H1 (cell line): ENCODE data around the gene AMPH. TPM values are rescaled to one million over a fixed set of nuclear protein-coding genes. Genes with fewer than 3 reads are reported as not detected.

Source experiments
- CTCF ChIA-PET: fragments of 300-600 bp; sonication (Branson Sonifier 250); formaldehyde crosslinking; loops from one replicate; lab custom pipeline; 2021; ENCODE audit not compliant: partially characterized antibody; lab: Charles Lee
- POLR2A ChIA-PET: fragments of 300-600 bp; sonication (Branson Sonifier 250); formaldehyde crosslinking; loops from one replicate; lab custom pipeline; 2021; ENCODE audit warnings: inconsistent platforms; ENCODE audit not compliant: partially characterized antibody; lab: Charles Lee
- DNase-seq, 2 experiments: peaks; one replicate each; pipeline versions ENCODE4 v3.0.0 to v3.0.0-alpha.2; 2010 to 2022; ENCODE audit warnings: low spot score in 2 of 2, low read depth in 1 of 2, mixed read lengths in 1 of 2
- FAIRE-seq: peaks from 2 replicates; lab custom pipeline; 2011; peaks lifted over from hg19 to GRCh38; lab: Jason Lieb, UNC
- H2AFZ ChIP-seq: 2 replicates; pipeline ENCODE4 v1.8.1; 2012; ENCODE audit warnings: low read length, inconsistent platforms
- H2AK5ac ChIP-seq: 2 replicates; pipeline ENCODE4 v1.6.1; 2013; ENCODE audit warnings: low read depth, low read length
- H2BK120ac ChIP-seq: replicated peaks from 2 replicates; pipeline ENCODE3; 2013; ENCODE audit warnings: low read depth, low read length, inconsistent platforms
- H2BK12ac ChIP-seq: 2 replicates; pipeline ENCODE4 v1.6.1; 2013; ENCODE audit warnings: low read depth, low read length
- H2BK15ac ChIP-seq: 2 replicates; pipeline ENCODE4 v1.6.1; 2013; ENCODE audit warnings: low read length
- H2BK20ac ChIP-seq: 2 replicates; pipeline ENCODE4 v1.6.1; 2013; ENCODE audit warnings: low read length
- H2BK5ac ChIP-seq: 2 replicates; pipeline ENCODE4 v1.6.1; 2013; ENCODE audit warnings: low read depth, low read length
- H3K14ac ChIP-seq: 2 replicates; pipeline ENCODE4 v1.6.1; 2013; ENCODE audit warnings: inconsistent platforms; ENCODE audit not compliant: insufficient read length
- H3K18ac ChIP-seq: 2 replicates; pipeline ENCODE4 v1.6.1; 2013; ENCODE audit warnings: low read length; ENCODE audit errors: extremely low read depth
- H3K23ac ChIP-seq: 2 replicates; pipeline ENCODE4 v1.6.1; 2013; ENCODE audit warnings: inconsistent platforms; ENCODE audit not compliant: insufficient read length
- H3K23me2 ChIP-seq: 2 replicates; pipeline ENCODE4 v1.6.1; 2013; ENCODE audit warnings: low read depth, low read length
- H3K27ac ChIP-seq: 2 replicates; pipeline ENCODE4 v1.6.1; 2011; ENCODE audit warnings: low read depth, low read length, inconsistent platforms
- H3K27me3 ChIP-seq, 4 experiments: replicated peaks in 1 of 4; 1 replicate in 1 of 4; 2 replicates in 3 of 4; pipeline versions ENCODE4 v1.6.1 to v1.8.1; 2011 to 2013; ENCODE audit warnings: low read length in 3 of 4, mild to moderate bottlenecking in 3 of 4, inconsistent platforms in 2 of 4, mixed read lengths in 2 of 4, moderate library complexity in 1 of 4; ENCODE audit not compliant: control insufficient read depth in 3 of 4, insufficient read depth in 3 of 4; ENCODE audit errors: extremely low read depth in 1 of 4
- H3K36me3 ChIP-seq, 4 experiments: 2 replicates each; pipeline versions ENCODE4 v1.6.1 to v1.8.1; 2011 to 2013; ENCODE audit warnings: mild to moderate bottlenecking in 4 of 4, low read length in 3 of 4, moderate library complexity in 2 of 4, control low read depth in 1 of 4, inconsistent platforms in 1 of 4; ENCODE audit not compliant: insufficient read depth in 4 of 4, control insufficient read depth in 2 of 4
- H3K4ac ChIP-seq: replicated peaks from 2 replicates; pipeline ENCODE3; 2013; ENCODE audit warnings: low read length, low read depth, mixed read lengths, inconsistent platforms; ENCODE audit not compliant: insufficient read length
- H3K4me1 ChIP-seq, 4 experiments: replicated peaks in 1 of 4; 1 replicate in 1 of 4; 2 replicates in 3 of 4; pipeline versions ENCODE4 v1.6.1 to v1.8.1; 2011 to 2013; ENCODE audit warnings: low read length in 3 of 4, inconsistent platforms in 2 of 4, mixed read lengths in 1 of 4; ENCODE audit not compliant: insufficient read depth in 4 of 4, control insufficient read depth in 3 of 4
- H3K4me2 ChIP-seq, 2 experiments: 2 replicates each; pipeline versions ENCODE4 v1.6.1 to v1.8.1; 2011 to 2013; ENCODE audit warnings: low read depth in 2 of 2, low read length in 2 of 2, control low read depth in 1 of 2, inconsistent platforms in 1 of 2, mild to moderate bottlenecking in 1 of 2; ENCODE audit not compliant: insufficient read depth in 1 of 2
- H3K4me3 ChIP-seq, 4 experiments: fragments of 200-600, 300-600 bp in 1 of 4; sonication (generic), shearing (Covaris generic), sonication (Bioruptor Twin) in 1 of 4; 2 replicates each; pipeline versions ENCODE4 v1.5.1 to v1.8.1; 2011 to 2016; ENCODE audit warnings: low read length in 4 of 4, low read depth in 3 of 4, control low read depth in 2 of 4, inconsistent platforms in 2 of 4, mild to moderate bottlenecking in 2 of 4, mixed read lengths in 1 of 4, moderate library complexity in 1 of 4; ENCODE audit not compliant: insufficient read depth in 2 of 4; ENCODE audit errors: extremely low read depth in 1 of 4
- H3K56ac ChIP-seq: replicated peaks from 2 replicates; pipeline ENCODE3; 2013; ENCODE audit warnings: low read depth, mild to moderate bottlenecking, mixed read lengths, low read length, inconsistent platforms; ENCODE audit not compliant: insufficient read length
- H3K79me1 ChIP-seq: 2 replicates; pipeline ENCODE4 v1.6.1; 2013; ENCODE audit warnings: low read depth, low read length, control low read depth
- H3K79me2 ChIP-seq, 2 experiments: 2 replicates each; pipeline versions ENCODE4 v1.6.1 to v1.8.1; 2012 to 2013; ENCODE audit warnings: low read length in 2 of 2, mild to moderate bottlenecking in 2 of 2, inconsistent platforms in 1 of 2; ENCODE audit not compliant: insufficient read depth in 2 of 2, control insufficient read depth in 1 of 2
- H3K9ac ChIP-seq, 4 experiments: replicated peaks in 1 of 4; 1 replicate in 1 of 4; 2 replicates in 3 of 4; pipeline versions ENCODE4 v1.6.1 to v1.8.1; 2011 to 2013; ENCODE audit warnings: low read depth in 3 of 4, low read length in 3 of 4, control low read depth in 2 of 4, mild to moderate bottlenecking in 2 of 4, moderate library complexity in 2 of 4, inconsistent platforms in 1 of 4; ENCODE audit errors: extremely low read depth in 1 of 4
- H3K9me3 ChIP-seq, 2 experiments: 2 replicates each; pipeline versions ENCODE4 v1.6.1 to v1.8.1; 2012 to 2013; ENCODE audit warnings: mild to moderate bottlenecking in 2 of 2, moderate library complexity in 2 of 2, control low read depth in 1 of 2, inconsistent platforms in 1 of 2, low read depth in 1 of 2, low read length in 1 of 2, mixed read lengths in 1 of 2; ENCODE audit not compliant: insufficient read depth in 2 of 2
- H4K20me1 ChIP-seq, 2 experiments: replicated peaks in 1 of 2; 2 replicates each; pipeline versions ENCODE3 to v1.8.1; 2011 to 2013; ENCODE audit warnings: inconsistent platforms in 2 of 2, low read length in 2 of 2, mild to moderate bottlenecking in 1 of 2; ENCODE audit not compliant: insufficient read depth in 2 of 2, control insufficient read depth in 1 of 2
- H4K5ac ChIP-seq: 2 replicates; pipeline ENCODE4 v1.6.1; 2013; ENCODE audit warnings: low read length, low read depth, mixed read lengths, inconsistent platforms; ENCODE audit not compliant: insufficient read length
- H4K8ac ChIP-seq: 2 replicates; pipeline ENCODE4 v1.8.0; 2013; ENCODE audit warnings: mild to moderate bottlenecking, moderate library complexity, low read length, inconsistent platforms; ENCODE audit not compliant: insufficient read depth; ENCODE audit errors: extremely low read depth
- H4K91ac ChIP-seq: replicated peaks from 2 replicates; pipeline ENCODE3; 2013; ENCODE audit warnings: low read length, mixed read lengths, inconsistent platforms; ENCODE audit not compliant: insufficient read length
- BCL11A ChIP-seq, 2 experiments: IDR thresholded peaks; one replicate each; pipeline ENCODE4 v1.6.1; 2011; ENCODE audit warnings: low read depth in 2 of 2, low read length in 2 of 2, mild to moderate bottlenecking in 2 of 2
- BRCA1 ChIP-seq: IDR thresholded peaks from 2 replicates; pipeline ENCODE4 v1.6.1; 2012; ENCODE audit warnings: low read depth, low read length, improper control_type of control experiment
- CBX8 ChIP-seq: fragments of 300-800, 300-1000 bp; sonication (generic); IDR thresholded peaks from 2 replicates; pipeline ENCODE4 v1.7.1; 2016; ENCODE audit warnings: low read depth, low read length, borderline replicate concordance
- CHD1 ChIP-seq: IDR thresholded peaks from 2 replicates; pipeline ENCODE4 v1.6.1; 2012; ENCODE audit warnings: low read depth, low read length, improper control_type of control experiment
- CHD2 ChIP-seq: IDR thresholded peaks from 2 replicates; pipeline ENCODE4 v1.6.1; 2012; ENCODE audit warnings: low read length, improper control_type of control experiment
- EP300 ChIP-seq, 2 experiments: IDR thresholded peaks; 1 replicate in 1 of 2; 2 replicates in 1 of 2; pipeline ENCODE4 v1.6.1; 2011 to 2012; ENCODE audit warnings: low read depth in 2 of 2, low read length in 2 of 2, mild to moderate bottlenecking in 2 of 2, borderline replicate concordance in 1 of 2, inconsistent platforms in 1 of 2, moderate library complexity in 1 of 2
- FOSL1 ChIP-seq: IDR thresholded peaks from 2 replicates; pipeline ENCODE4 v1.6.1; 2011; ENCODE audit warnings: mild to moderate bottlenecking, low read depth, low read length, moderate library complexity; ENCODE audit not compliant: insufficient read depth
- JUND ChIP-seq: IDR thresholded peaks from 2 replicates; pipeline ENCODE4 v1.6.1; 2011; ENCODE audit warnings: mild to moderate bottlenecking, improper control_type of control experiment, low read length
- KDM4A ChIP-seq: IDR thresholded peaks from one replicate; pipeline ENCODE4 v1.7.1; 2012; ENCODE audit warnings: low read depth, mild to moderate bottlenecking, moderate library complexity, low read length, inconsistent platforms; ENCODE audit not compliant: severe bottlenecking
- PHF8 ChIP-seq: fragments of 200-600 bp; sonication (generic); conservative IDR thresholded peaks from 2 replicates; pipeline ENCODE4 v1.7.1; 2012; ENCODE audit warnings: low read depth, mild to moderate bottlenecking, inconsistent platforms, low read length, moderate library complexity
- RNF2 ChIP-seq: fragments of 200-900, 300-1000 bp; sonication (generic); IDR thresholded peaks from 2 replicates; pipeline ENCODE4 v1.7.1; 2016; ENCODE audit warnings: borderline replicate concordance, low read depth, mild to moderate bottlenecking, antibody characterized with exemption, low read length; ENCODE audit not compliant: poor library complexity, severe bottlenecking; ENCODE audit errors: missing control alignments
- RXRA ChIP-seq: IDR thresholded peaks from 2 replicates; pipeline ENCODE4 v1.6.1; 2011; ENCODE audit warnings: low read depth, mild to moderate bottlenecking, low read length, moderate library complexity; ENCODE audit not compliant: insufficient read depth
- SP2 ChIP-seq: IDR thresholded peaks from 2 replicates; pipeline ENCODE4 v1.6.1; 2012; ENCODE audit warnings: mild to moderate bottlenecking, low read length, inconsistent platforms
- TCF12 ChIP-seq: IDR thresholded peaks from 2 replicates; pipeline ENCODE4 v1.6.1; 2011; ENCODE audit warnings: low read depth, mild to moderate bottlenecking, low read length
- WGBS, 2 experiments: shearing (Covaris generic) in 1 of 2; methylation state at CpG; one replicate each; pipeline versions ENCODE4 v1.1.6 to v1.1.7; 2013 to 2015; ENCODE audit warnings: low lambda C conversion rate in 2 of 2, mixed read lengths in 2 of 2, inconsistent platforms in 1 of 2, low coverage in 1 of 2, missing lambda C conversion rate in 1 of 2; ENCODE audit not compliant: insufficient replicate concordance in 2 of 2, insufficient coverage in 1 of 2, insufficient read length in 1 of 2; ENCODE audit errors: extremely low coverage in 1 of 2, missing lambda C conversion rate in 1 of 2; 5-methylcytosine and 5-hydroxymethylcytosine counted together
- polyA plus RNA-seq, 7 experiments: library from polyadenylated mRNA; depleted of rRNA in 3 of 7; stranded (reverse) in 5 of 7; unstranded in 2 of 7; fragments of >200 nt in 5 of 7; fragments of 200-250 nt in 2 of 7; gene quantifications; 1 replicate in 5 of 7; 2 replicates in 1 of 7; 4 replicates in 1 of 7; pipeline versions ENCODE4 v1.2.1 to v1.2.3, GENCODE V29; 2011 to 2013; ENCODE audit warnings: missing spikeins in 2 of 7, mixed read lengths in 2 of 7
- total RNA-seq: library from RNA; stranded (reverse); fragmentation: NEBNext Ultra II Directional; extraction: Animal tissue kit (Norgen Biotek cat#: 25700); gene quantifications from 2 replicates; pipeline ENCODE4 v1.2.1, GENCODE V29; 2021

AMPH gene
- total and polyA plus RNA-seq, 2 of the 8 experiments (the other 6 are each of a cell fraction or from before 2014, with no cell fraction given), result 7.3 to 12.2 TPM

DNA sequence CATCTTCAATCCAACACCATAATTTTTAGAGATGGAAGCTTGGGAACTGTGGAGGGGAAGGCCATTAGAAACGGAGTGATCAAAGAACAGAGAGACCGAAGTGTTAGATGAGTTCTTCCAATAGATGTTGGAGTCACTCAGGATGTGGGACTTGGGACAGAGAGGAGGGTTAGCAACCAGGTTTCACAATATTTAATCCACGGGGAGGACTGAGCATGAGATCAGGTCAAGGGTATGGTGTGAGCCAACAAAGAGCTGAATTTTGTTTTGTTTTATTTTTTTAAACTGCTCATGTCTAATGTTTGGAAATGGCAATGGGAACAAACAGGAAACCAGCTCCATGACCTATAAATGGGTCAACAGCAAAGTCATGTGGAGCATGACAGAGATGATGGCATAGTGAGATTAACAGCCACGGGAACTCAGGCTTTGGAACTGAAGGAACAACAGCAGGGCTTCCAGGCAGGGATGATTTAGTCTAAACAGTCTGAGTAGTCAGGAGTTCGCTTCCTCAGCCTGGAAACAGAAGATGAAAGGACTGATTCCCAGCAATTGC, 38.9 kb upstream of the AMPH start:
- no peak overlapping the region for H3K27ac ChIP-seq
- no peak for FAIRE-seq
- H3K18ac ChIP-seq, result no peak overlapping the region
- no peaks in the 10 kb centered on the region for H3K23me2 ChIP-seq
- H2BK12ac ChIP-seq, result no peak overlapping the region
- H3K14ac ChIP-seq, result no peak overlapping the region
- H3K79me2 ChIP-seq, result no peaks in the 10 kb centered on the region
- no peaks in the 10 kb centered on the region for H3K36me3 ChIP-seq
- no peak overlapping the region for H2BK120ac ChIP-seq
- no peak overlapping the region for H3K4ac ChIP-seq
- no peak overlapping the region for H2BK15ac ChIP-seq
- H3K4me1 ChIP-seq, result no peaks in the 10 kb centered on the region
- H2BK5ac ChIP-seq, result no peak overlapping the region
- no peak overlapping the region for H3K4me3 ChIP-seq
- no peak overlapping the region for H2AK5ac ChIP-seq
- DNase-seq, result no peak
- no peak overlapping the region for H3K4me2 ChIP-seq
- no peak overlapping the region for H3K9ac ChIP-seq
- CTCF ChIA-PET, result interaction anchor here (1.0 to 2.1 kb wide), 4 partner anchors 10 to 249 kb away, joined by 3 to 12 read pairs (median 3); no protein-coding TSS in a partner anchor
- H4K20me1 ChIP-seq, result no peaks in the 10 kb centered on the region
- H2AFZ ChIP-seq, result no peak overlapping the region
- no peak overlapping the region for H3K56ac ChIP-seq
- WGBS, 2 experiments, result 87% methylated on average over 5 of the region's 5 CpGs; no CpG with 5 or more reads in 1 of the 2 experiments
- no peak overlapping the region for H4K8ac ChIP-seq
- no peak overlapping the region for H2BK20ac ChIP-seq
- POLR2A ChIA-PET, result interaction anchor here (0.5 to 1.1 kb wide), 2 partner anchors 12 to 86 kb away, joined by 3 read pairs; no protein-coding TSS in a partner anchor
- no peaks in the 10 kb centered on the region for H3K9me3 ChIP-seq
- H3K27me3 ChIP-seq, result no peaks in the 10 kb centered on the region
- H4K91ac ChIP-seq, result no peak overlapping the region
- no peaks in the 10 kb centered on the region for H3K79me1 ChIP-seq
- no peak overlapping the region for H3K23ac ChIP-seq
- H4K5ac ChIP-seq, result no peak overlapping the region
- no peak for TF ChIP-seq RXRA
- TF ChIP-seq PHF8, result no peak
- no peak for TF ChIP-seq TCF12
- TF ChIP-seq CBX8, result no peak
- TF ChIP-seq FOSL1, result no peak
- TF ChIP-seq KDM4A, result no peak
- TF ChIP-seq SP2, result no peak
- TF ChIP-seq CHD1, result no peak
- TF ChIP-seq BRCA1, result no peak
- no peak for TF ChIP-seq RNF2
- TF ChIP-seq EP300 (IDR thresholded peaks at IDR 0.05; ENCODE audit: borderline replicate concordance in 1 of 2, low read depth in 2 of 2, low read length in 2 of 2), result no peak
- no peak for TF ChIP-seq JUND
- no peak for TF ChIP-seq CHD2
- TF ChIP-seq BCL11A (IDR thresholded peaks at IDR 0.05; ENCODE audit: low read depth in 2 of 2, low read length in 2 of 2), result no peak
